CD4-positive, alpha-beta memory T cell (primary cell): ENCODE data around the gene NUDT8. TPM values are rescaled to one million over a fixed set of nuclear protein-coding genes. Genes with fewer than 3 reads are reported as not detected.

Experiments
- CTCF ChIA-PET: fragments of 350-600 bp; sonication (Branson Sonifier 250); formaldehyde crosslinking; loops from one replicate; lab custom pipeline; 2021; ENCODE audit warnings: inconsistent platforms; ENCODE audit not compliant: partially characterized antibody; lab: Charles Lee
- POLR2A ChIA-PET: fragments of 350-600 bp; sonication (Branson Sonifier 250); formaldehyde crosslinking; loops from one replicate; lab custom pipeline; 2021; ENCODE audit not compliant: partially characterized antibody; lab: Charles Lee
- DNase-seq, 5 donors: peaks; one replicate each; pipeline versions ENCODE4 v3.0.0 to v3.0.0-alpha.2; 2020 to 2022; ENCODE audit warnings: mixed read lengths in 1 of 5
- H3K27ac ChIP-seq: one replicate; pipeline ENCODE4 v1.7.0; 2013; ENCODE audit warnings: low read depth, low read length
- H3K27me3 ChIP-seq: 2 replicates; pipeline ENCODE4 v1.7.0; 2013; ENCODE audit warnings: mild to moderate bottlenecking, low read length, moderate library complexity; ENCODE audit not compliant: insufficient read depth
- H3K36me3 ChIP-seq: 2 replicates; pipeline ENCODE4 v1.7.0; 2013; ENCODE audit warnings: mild to moderate bottlenecking, low read length, moderate library complexity; ENCODE audit not compliant: insufficient read depth
- H3K4me1 ChIP-seq: 2 replicates; pipeline ENCODE4 v1.7.0; 2013; ENCODE audit warnings: mild to moderate bottlenecking, low read length, moderate library complexity; ENCODE audit not compliant: insufficient read depth
- H3K4me3 ChIP-seq, 2 donors: one replicate each; pipeline ENCODE4 v1.7.0; 2013; ENCODE audit warnings: low read length in 2 of 2, mild to moderate bottlenecking in 1 of 2
- H3K9me3 ChIP-seq, 2 donors: one replicate each; pipeline ENCODE4 v1.7.0; 2013; ENCODE audit warnings: low read length in 2 of 2, control low read depth in 1 of 2; ENCODE audit not compliant: control insufficient read depth in 1 of 2
- H3K27ac Mint-ChIP-seq, 7 donors: one replicate each; pipeline ENCODE4 v1.8.0; 2020 to 2021; ENCODE audit warnings: mixed read lengths in 7 of 7, mild to moderate bottlenecking in 6 of 7, inconsistent platforms in 3 of 7, moderate library complexity in 3 of 7
- H3K27me3 Mint-ChIP-seq, 2 donors: one replicate each; pipeline ENCODE4 v1.8.0; 2020 to 2021; ENCODE audit warnings: mixed read lengths in 2 of 2
- H3K36me3 Mint-ChIP-seq, 2 donors: one replicate each; pipeline ENCODE4 v1.8.0; 2020 to 2021; ENCODE audit warnings: mixed read lengths in 2 of 2, inconsistent platforms in 1 of 2, mild to moderate bottlenecking in 1 of 2
- H3K4me1 Mint-ChIP-seq, 4 donors: one replicate each; pipeline ENCODE4 v1.8.0; 2020 to 2021; ENCODE audit warnings: mixed read lengths in 4 of 4, mild to moderate bottlenecking in 1 of 4
- H3K4me3 Mint-ChIP-seq, 8 donors: one replicate each; pipeline ENCODE4 v1.8.0; 2020 to 2021; ENCODE audit warnings: mixed read lengths in 8 of 8, mild to moderate bottlenecking in 7 of 8, moderate library complexity in 6 of 8, inconsistent platforms in 3 of 8
- H3K9me3 Mint-ChIP-seq, 8 donors: one replicate each; pipeline ENCODE4 v1.8.0; 2020 to 2021; ENCODE audit warnings: mixed read lengths in 8 of 8, mild to moderate bottlenecking in 5 of 8, inconsistent platforms in 3 of 8, moderate library complexity in 1 of 8
- intact Hi-C: fragments of 100-400 bp; cut with micrococcal nuclease; formaldehyde crosslinking; loops from one replicate; pipeline ENCODE4 v1.15.1; 2023
- polyA plus RNA-seq, 2 donors: library from polyadenylated mRNA; unstranded; fragments of 300-500 nt; fragmentation: Illumina TruSeq; gene quantifications; one replicate each; pipeline ENCODE4 v1.2.3, GENCODE V29; 2021
- total RNA-seq, 2 experiments: library from RNA; stranded (reverse); gene quantifications; one replicate each; pipeline ENCODE4 v1.2.3, GENCODE V29; 2021

NUDT8 gene
- total and polyA plus RNA-seq, 4 experiments from 2014 or later = 2.0 to 4.5 (median 3.7) TPM

- H3K36me3 Mint-ChIP-seq = peaks cover 10 to 29% of the 10 kb centered on the region in 2 donors
- Histone ChIP-seq H3K4me1 (peaks cover 33% of the 10 kb centered on the region), H3K27ac (peak overlapping the region; percentile 94), H3K9me3 (no peaks in the 10 kb centered on the region), H3K4me3 (peak overlapping the region; percentile 57 to 59), H3K36me3 (peaks cover 28% of the 10 kb centered on the region), H3K27me3 (no peaks in the 10 kb centered on the region)
- DNase-seq = peak; percentile 84 to 94 (median 88)
- intact Hi-C loops = loop anchor here (1.0 to 2.0 kb wide), 3 partner anchors 8 to 45 kb away; partner anchors contain the start of genes NDUFV1 and NUDT8
- H3K27me3 Mint-ChIP-seq = peaks cover 0 to 2% of the 10 kb centered on the region in 2 donors
- peak overlapping the region; percentile 97 to 99 (median 98) for H3K27ac Mint-ChIP-seq
- no peaks in the 10 kb centered on the region for H3K9me3 Mint-ChIP-seq
- H3K4me3 Mint-ChIP-seq = peak overlapping the region; percentile 80 to 88 (median 85)
- ChIA-PET POLR2A (interaction anchor here (0.9 to 5.2 kb wide), 12 partner anchors 13 to 374 kb away, joined by 3 to 44 read pairs (median 4); partner anchors contain the start of genes ACY3, GSTP1, NUDT8 and POLD4), CTCF (interaction anchor here (0.6 to 6.9 kb wide), 16 partner anchors 9 to 263 kb away, joined by 3 to 55 read pairs (median 4); partner anchors contain the start of genes ACY3, NUDT8 and POLD4)
- H3K4me1 Mint-ChIP-seq = peaks cover 13 to 37% (median 20%) of the 10 kb centered on the region in 4 donors
These were observed 15.6 kb downstream of the NUDT8 start for GRCh38 chr11:67613960-67614715.

- no peaks in the 10 kb centered on the region for H3K9me3 Mint-ChIP-seq
These were observed 16.3 kb downstream of the NUDT8 start for GRCh38 chr11:67613313-67613959.

GRCh38 chr11:67612751-67613150 is 17.0 kb downstream of the NUDT8 start:
- ChIA-PET POLR2A (interaction anchor here (5.2 kb wide), 1 partner anchor 17 kb away, joined by 44 read pairs; the partner anchor contains the start of gene NUDT8), CTCF (interaction anchor here (1.2 to 6.9 kb wide), 2 partner anchors 15 to 28 kb away, joined by 3 to 55 read pairs; partner anchors contain the start of gene NUDT8)
- H3K4me3 Mint-ChIP-seq = no peak overlapping the region
- Histone ChIP-seq H3K4me3 (no peak overlapping the region), H3K4me1 (peaks cover 34% of the 10 kb centered on the region), H3K27ac (peak overlapping the region; percentile 94), H3K36me3 (peaks cover 37% of the 10 kb centered on the region), H3K27me3 (no peaks in the 10 kb centered on the region), H3K9me3 (no peaks in the 10 kb centered on the region)
- intact Hi-C loops = no loop called here
- H3K36me3 Mint-ChIP-seq = peaks cover 15 to 34% of the 10 kb centered on the region in 2 donors
- no peaks in the 10 kb centered on the region for H3K9me3 Mint-ChIP-seq
- H3K27me3 Mint-ChIP-seq = peaks cover 0 to 2% of the 10 kb centered on the region in 2 donors
- H3K27ac Mint-ChIP-seq = peak overlapping the region; percentile 62 to 99 (median 98)
- DNase-seq = no peak
- H3K4me1 Mint-ChIP-seq = peaks cover 13 to 45% (median 20%) of the 10 kb centered on the region in 4 donors

More at GRCh38 chr11:67613313-67613959, 16.3 kb downstream of the NUDT8 start:
- peak overlapping the region; percentile 94 for H3K27ac ChIP-seq
- Mint-ChIP-seq H3K36me3 (peaks cover 15 to 34% of the 10 kb centered on the region in 2 donors), H3K4me3 (peak overlapping the region; percentile 80 to 88 (median 85)), H3K27ac (peak overlapping the region; percentile 97 to 99 (median 98)), H3K4me1 (peaks cover 13 to 40% (median 20%) of the 10 kb centered on the region in 4 donors), H3K27me3 (peaks cover 0 to 2% of the 10 kb centered on the region in 2 donors)
- DNase-seq = no peak
- POLR2A ChIA-PET = interaction anchor here (0.9 to 5.2 kb wide), 9 partner anchors 14 to 260 kb away, joined by 3 to 44 read pairs (median 5); partner anchors contain the start of genes ACY3, GSTP1, NUDT8 and POLD4
- peaks cover 33% of the 10 kb centered on the region for H3K4me1 ChIP-seq
- CTCF ChIA-PET = interaction anchor here (1.0 to 6.9 kb wide), 13 partner anchors 10 to 262 kb away, joined by 3 to 55 read pairs (median 4); partner anchors contain the start of genes NUDT8 and POLD4
- H3K4me3 ChIP-seq = peak overlapping the region; percentile 57 to 59
- no peaks in the 10 kb centered on the region for H3K27me3 ChIP-seq
- peaks cover 35% of the 10 kb centered on the region for H3K36me3 ChIP-seq
- intact Hi-C loops = no loop called here
- H3K9me3 ChIP-seq = no peaks in the 10 kb centered on the region

GRCh38 chr11:67611704-67612587 is 17.8 kb downstream of the NUDT8 start:
- H3K36me3 Mint-ChIP-seq = peaks cover 15 to 34% of the 10 kb centered on the region in 2 donors
- no peak for DNase-seq
- Histone ChIP-seq H3K36me3 (peaks cover 37% of the 10 kb centered on the region), H3K4me1 (peaks cover 41% of the 10 kb centered on the region), H3K27me3 (no peaks in the 10 kb centered on the region), H3K9me3 (no peaks in the 10 kb centered on the region), H3K27ac (no peak overlapping the region), H3K4me3 (no peak overlapping the region)
- no peak overlapping the region for H3K4me3 Mint-ChIP-seq
- H3K9me3 Mint-ChIP-seq = no peaks in the 10 kb centered on the region
- H3K27me3 Mint-ChIP-seq = peaks cover 0 to under 1% of the 10 kb centered on the region in 2 donors
- H3K27ac Mint-ChIP-seq = peak overlapping the region in 5 of 7 donors; percentile 7 to 80 (median 22)
- POLR2A ChIA-PET = interaction anchor here (5.2 kb wide), 1 partner anchor 18 kb away, joined by 44 read pairs; the partner anchor contains the start of gene NUDT8
- CTCF ChIA-PET = interaction anchor here (1.2 to 6.9 kb wide), 2 partner anchors 16 to 27 kb away, joined by 3 to 55 read pairs; partner anchors contain the start of gene NUDT8
- peaks cover 11 to 49% (median 20%) of the 10 kb centered on the region in 4 donors for H3K4me1 Mint-ChIP-seq
- intact Hi-C loops = no loop called here

GRCh38 chr11:67611165-67611564 is 18.6 kb downstream of the NUDT8 start:
- H3K36me3 Mint-ChIP-seq = peaks cover 15 to 36% of the 10 kb centered on the region in 2 donors
- H3K4me3 Mint-ChIP-seq = no peak overlapping the region
- Histone ChIP-seq H3K27ac (no peak overlapping the region), H3K4me1 (peaks cover 40% of the 10 kb centered on the region), H3K4me3 (no peak overlapping the region), H3K9me3 (no peaks in the 10 kb centered on the region), H3K36me3 (peaks cover 37% of the 10 kb centered on the region), H3K27me3 (no peaks in the 10 kb centered on the region)
- H3K27me3 Mint-ChIP-seq = no peaks in the 10 kb centered on the region
- ChIA-PET POLR2A (no interaction called here), CTCF (no interaction called here)
- peaks cover 11 to 55% (median 23%) of the 10 kb centered on the region in 4 donors for H3K4me1 Mint-ChIP-seq
- intact Hi-C loops = no loop called here
- peak overlapping the region in 1 of 7 donors; percentile 6 for H3K27ac Mint-ChIP-seq
- H3K9me3 Mint-ChIP-seq = no peaks in the 10 kb centered on the region
- no peak for DNase-seq

- Histone ChIP-seq H3K9me3 (no peaks in the 10 kb centered on the region), H3K4me3 (no peak overlapping the region), H3K36me3 (peaks cover 37% of the 10 kb centered on the region), H3K27ac (no peak overlapping the region), H3K4me1 (peaks cover 37% of the 10 kb centered on the region), H3K27me3 (no peaks in the 10 kb centered on the region)
- POLR2A ChIA-PET = no interaction called here
- intact Hi-C loops = no loop called here
- peaks cover 15 to 36% of the 10 kb centered on the region in 2 donors for H3K36me3 Mint-ChIP-seq
- no peak for DNase-seq
- H3K4me1 Mint-ChIP-seq = peaks cover 13 to 54% (median 24%) of the 10 kb centered on the region in 4 donors
- CTCF ChIA-PET = no interaction called here
- H3K27me3 Mint-ChIP-seq = no peaks in the 10 kb centered on the region
- H3K27ac Mint-ChIP-seq = peak overlapping the region in 3 of 7 donors; percentile 4 to 21 (median 6)
- H3K4me3 Mint-ChIP-seq = peak overlapping the region in 1 of 8 donors; percentile 24
- H3K9me3 Mint-ChIP-seq = peaks cover 0 to 1% (median 0%) of the 10 kb centered on the region in 8 donors
These were observed 19.4 kb downstream of the NUDT8 start for GRCh38 chr11:67610302-67610868.
